ENCODE data around the gene CDH13.

- TF ChIP-seq SPI1 (IDR thresholded peaks at IDR 0.05; ENCODE audit: borderline replicate concordance, insufficient read depth, low read depth, low read length) (no peak), CREB1 (IDR thresholded peaks at IDR 0.05; ENCODE audit: low read depth) (no peak), KDM1A (IDR thresholded peaks at IDR 0.05; ENCODE audit: borderline replicate concordance) (no peak), EZH2 (IDR thresholded peaks at IDR 0.05; ENCODE audit: borderline replicate concordance, control insufficient read depth, low read depth, low read length) (no peak), ETV6 (conservative IDR thresholded peaks at IDR 0.05 in 1 of 2, IDR thresholded peaks at IDR 0.05 in 1 of 2; ENCODE audit: borderline replicate concordance in 1 of 2, low read depth in 1 of 2) (no peak)
- TF ChIP-seq, protein P1, sequence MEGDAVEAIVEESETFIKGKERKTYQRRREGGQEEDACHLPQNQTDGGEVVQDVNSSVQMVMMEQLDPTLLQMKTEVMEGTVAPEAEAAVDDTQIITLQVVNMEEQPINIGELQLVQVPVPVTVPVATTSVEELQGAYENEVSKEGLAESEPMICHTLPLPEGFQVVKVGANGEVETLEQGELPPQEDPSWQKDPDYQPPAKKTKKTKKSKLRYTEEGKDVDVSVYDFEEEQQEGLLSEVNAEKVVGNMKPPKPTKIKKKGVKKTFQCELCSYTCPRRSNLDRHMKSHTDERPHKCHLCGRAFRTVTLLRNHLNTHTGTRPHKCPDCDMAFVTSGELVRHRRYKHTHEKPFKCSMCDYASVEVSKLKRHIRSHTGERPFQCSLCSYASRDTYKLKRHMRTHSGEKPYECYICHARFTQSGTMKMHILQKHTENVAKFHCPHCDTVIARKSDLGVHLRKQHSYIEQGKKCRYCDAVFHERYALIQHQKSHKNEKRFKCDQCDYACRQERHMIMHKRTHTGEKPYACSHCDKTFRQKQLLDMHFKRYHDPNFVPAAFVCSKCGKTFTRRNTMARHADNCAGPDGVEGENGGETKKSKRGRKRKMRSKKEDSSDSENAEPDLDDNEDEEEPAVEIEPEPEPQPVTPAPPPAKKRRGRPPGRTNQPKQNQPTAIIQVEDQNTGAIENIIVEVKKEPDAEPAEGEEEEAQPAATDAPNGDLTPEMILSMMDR (IDR thresholded peaks at IDR 0.05 in 2 of 3, conservative IDR thresholded peaks at IDR 0.05 in 1 of 3; ENCODE audit: control insufficient read depth in 2 of 3, extremely low read depth in 1 of 3, insufficient read depth in 1 of 3, low read depth in 3 of 3, low read length in 3 of 3): no peak
- TF ChIP-seq, protein P2, sequence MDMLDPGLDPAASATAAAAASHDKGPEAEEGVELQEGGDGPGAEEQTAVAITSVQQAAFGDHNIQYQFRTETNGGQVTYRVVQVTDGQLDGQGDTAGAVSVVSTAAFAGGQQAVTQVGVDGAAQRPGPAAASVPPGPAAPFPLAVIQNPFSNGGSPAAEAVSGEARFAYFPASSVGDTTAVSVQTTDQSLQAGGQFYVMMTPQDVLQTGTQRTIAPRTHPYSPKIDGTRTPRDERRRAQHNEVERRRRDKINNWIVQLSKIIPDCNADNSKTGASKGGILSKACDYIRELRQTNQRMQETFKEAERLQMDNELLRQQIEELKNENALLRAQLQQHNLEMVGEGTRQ (IDR thresholded peaks at IDR 0.05; ENCODE audit: borderline replicate concordance, low read depth, low read length): no peak
Measured at GRCh38 chr16:83366228-83366627, 739.5 kb downstream of the CDH13 start.
